ENCODE measurements around the gene SLC50A1.

The SLC50A1 gene

GRCh38 chr1:155120253-155120652 lies 15.4 kb upstream of the SLC50A1 start:
- no peak overlapping the region for H3K9ac ChIP-seq (ENCODE audit: insufficient read length, low read depth)

GRCh38 chr1:155121249-155121648 lies 14.4 kb upstream of the SLC50A1 start:
- Histone ChIP-seq H3K27me3 (ENCODE audit: insufficient read depth, insufficient read length) (peaks cover 59% of the 10 kb centered on the region), H3K9me3 (ENCODE audit: insufficient read depth, low read length) (no peaks in the 10 kb centered on the region), H3K4me1 (ENCODE audit: insufficient read depth, insufficient read length) (peaks cover 17% of the 10 kb centered on the region), H3K4me3 (ENCODE audit: insufficient read length, low read depth) (no peak overlapping the region), H3K36me3 (ENCODE audit: insufficient read depth, insufficient read length, low read length) (no peaks in the 10 kb centered on the region), H3K9ac (ENCODE audit: insufficient read length, low read depth) (no peak overlapping the region)
- no peak for DNase-seq (ENCODE audit: low read depth, low spot score)
- no peak for TF ChIP-seq ZNF274 (IDR thresholded peaks at IDR 0.05; ENCODE audit: low read depth, low read length)
- TF ChIP-seq SUZ12 (IDR thresholded peaks at IDR 0.05; ENCODE audit: extremely low read depth, insufficient read depth, insufficient read length) = no peak
- no peak for TF ChIP-seq YY1 (IDR thresholded peaks at IDR 0.05; ENCODE audit: insufficient read depth, insufficient read length)

More at GRCh38 chr1:155120253-155120652, 15.4 kb upstream of the SLC50A1 start:
- no peak for TF ChIP-seq YY1 (IDR thresholded peaks at IDR 0.05; ENCODE audit: insufficient read depth, insufficient read length)
- no peak for TF ChIP-seq SUZ12 (IDR thresholded peaks at IDR 0.05; ENCODE audit: extremely low read depth, insufficient read depth, insufficient read length)
- no peak for TF ChIP-seq ZNF274 (IDR thresholded peaks at IDR 0.05; ENCODE audit: low read depth, low read length)
- H3K9me3 ChIP-seq (ENCODE audit: insufficient read depth, low read length) = no peaks in the 10 kb centered on the region
- peaks cover 7% of the 10 kb centered on the region for H3K4me1 ChIP-seq (ENCODE audit: insufficient read depth, insufficient read length)
- peaks cover 49% of the 10 kb centered on the region for H3K27me3 ChIP-seq (ENCODE audit: insufficient read depth, insufficient read length)
- no peaks in the 10 kb centered on the region for H3K36me3 ChIP-seq (ENCODE audit: insufficient read depth, insufficient read length, low read length)
- no peak for DNase-seq (ENCODE audit: low read depth, low spot score)
- H3K4me3 ChIP-seq (ENCODE audit: insufficient read length, low read depth) = no peak overlapping the region

GRCh38 chr1:155122308-155122707 lies 13.3 kb upstream of the SLC50A1 start:
- H3K9ac ChIP-seq (ENCODE audit: insufficient read length, low read depth) = no peak overlapping the region
- no peaks in the 10 kb centered on the region for H3K9me3 ChIP-seq (ENCODE audit: insufficient read depth, low read length)
- DNase-seq (ENCODE audit: low read depth, low spot score) = no peak
- TF ChIP-seq SUZ12 (IDR thresholded peaks at IDR 0.05; ENCODE audit: extremely low read depth, insufficient read depth, insufficient read length) = no peak
- TF ChIP-seq ZNF274 (IDR thresholded peaks at IDR 0.05; ENCODE audit: low read depth, low read length) = no peak
- no peak for TF ChIP-seq YY1 (IDR thresholded peaks at IDR 0.05; ENCODE audit: insufficient read depth, insufficient read length)
- H3K4me3 ChIP-seq (ENCODE audit: insufficient read length, low read depth) = no peak overlapping the region
- H3K36me3 ChIP-seq (ENCODE audit: insufficient read depth, insufficient read length, low read length) = no peaks in the 10 kb centered on the region
- peaks cover 22% of the 10 kb centered on the region for H3K4me1 ChIP-seq (ENCODE audit: insufficient read depth, insufficient read length)
- peaks cover 70% of the 10 kb centered on the region for H3K27me3 ChIP-seq (ENCODE audit: insufficient read depth, insufficient read length)

DNA sequence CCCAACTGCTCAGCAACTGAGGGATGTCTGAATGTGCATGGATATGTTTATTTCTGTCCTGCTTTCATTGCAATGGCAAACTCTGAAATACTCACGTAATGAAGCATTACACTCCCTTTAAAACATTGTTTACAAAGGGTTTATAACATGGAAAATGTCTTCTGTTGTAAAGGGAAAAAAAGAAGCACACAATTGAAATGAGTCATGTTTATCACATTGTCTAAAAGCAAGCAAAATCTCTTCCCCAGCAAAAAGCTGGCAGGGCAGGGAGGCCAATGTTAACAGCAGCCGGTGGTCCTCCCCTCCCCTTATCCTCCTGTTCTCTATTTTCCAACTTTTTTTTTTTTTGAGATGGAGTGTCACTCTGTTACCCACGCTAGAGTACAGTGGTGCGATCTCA lies 11.9 kb upstream of the SLC50A1 start:
- peaks cover 31% of the 10 kb centered on the region for H3K4me1 ChIP-seq (ENCODE audit: insufficient read depth, insufficient read length)
- no peaks in the 10 kb centered on the region for H3K9me3 ChIP-seq (ENCODE audit: insufficient read depth, low read length)
- DNase-seq (ENCODE audit: low read depth, low spot score) = no peak
- H3K9ac ChIP-seq (ENCODE audit: insufficient read length, low read depth) = no peak overlapping the region
- no peaks in the 10 kb centered on the region for H3K36me3 ChIP-seq (ENCODE audit: insufficient read depth, insufficient read length, low read length)
- no peak for TF ChIP-seq SUZ12 (IDR thresholded peaks at IDR 0.05; ENCODE audit: extremely low read depth, insufficient read depth, insufficient read length)
- no peak overlapping the region for H3K4me3 ChIP-seq (ENCODE audit: insufficient read length, low read depth)
- peaks cover 83% of the 10 kb centered on the region for H3K27me3 ChIP-seq (ENCODE audit: insufficient read depth, insufficient read length)

DNA sequence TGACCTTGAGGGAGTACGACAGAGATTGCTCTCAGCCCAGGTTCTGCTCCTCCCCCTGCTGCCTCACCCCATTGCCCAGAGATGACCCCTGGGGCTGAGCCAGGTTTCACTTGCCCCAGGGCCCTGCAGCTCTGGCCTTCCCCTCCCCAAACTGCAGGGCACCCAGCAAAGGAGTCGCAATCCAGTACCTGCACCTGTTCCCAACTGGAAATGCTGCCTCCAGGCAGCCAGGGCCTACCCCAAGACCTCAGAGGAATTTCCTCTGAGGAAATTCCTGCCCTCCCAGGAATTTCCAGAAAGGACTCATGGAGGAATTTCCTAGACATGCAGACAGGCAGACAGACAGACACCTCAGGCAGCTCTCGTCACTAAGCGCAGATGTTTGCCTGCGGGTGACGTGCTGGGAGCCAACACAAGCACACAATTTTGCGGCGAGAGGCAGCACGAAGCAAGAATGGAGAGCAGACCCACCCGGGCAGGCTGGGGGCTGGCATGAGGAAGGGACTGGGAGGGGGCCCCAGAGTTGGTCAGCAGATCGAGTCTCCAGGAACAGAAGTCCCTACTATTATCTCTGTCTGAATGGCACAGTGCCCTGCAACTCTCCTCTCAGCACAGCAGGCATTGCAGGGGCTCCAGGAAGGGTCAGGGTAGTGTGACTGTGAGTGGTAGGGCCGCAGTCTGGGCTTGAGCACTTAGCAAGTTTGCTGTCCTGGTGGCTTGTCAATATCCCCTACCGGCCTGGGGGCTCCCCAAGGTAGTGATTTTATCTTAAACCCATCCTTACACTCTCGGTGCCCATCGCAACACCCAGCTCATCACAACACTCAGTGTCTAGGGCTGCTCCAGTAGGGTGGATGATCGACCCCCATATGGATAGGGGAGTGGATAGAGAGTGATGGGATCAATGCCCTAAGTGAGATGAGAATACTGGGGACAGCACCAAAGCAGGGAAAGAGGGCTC lies 10.9 kb upstream of the SLC50A1 start:
- H3K9me3 ChIP-seq (ENCODE audit: insufficient read depth, low read length) = no peaks in the 10 kb centered on the region
- H3K4me3 ChIP-seq (ENCODE audit: insufficient read length, low read depth) = no peak overlapping the region
- peaks cover 91% of the 10 kb centered on the region for H3K27me3 ChIP-seq (ENCODE audit: insufficient read depth, insufficient read length)
- H3K36me3 ChIP-seq (ENCODE audit: insufficient read depth, insufficient read length, low read length) = no peaks in the 10 kb centered on the region
- no peak for DNase-seq (ENCODE audit: low read depth, low spot score)
- H3K9ac ChIP-seq (ENCODE audit: insufficient read length, low read depth) = no peak overlapping the region
- H3K4me1 ChIP-seq (ENCODE audit: insufficient read depth, insufficient read length) = peaks cover 40% of the 10 kb centered on the region
- TF ChIP-seq SUZ12 (IDR thresholded peaks at IDR 0.05; ENCODE audit: extremely low read depth, insufficient read depth, insufficient read length) (no peak), YY1 (IDR thresholded peaks at IDR 0.05; ENCODE audit: insufficient read depth, insufficient read length) (no peak), ZNF274 (IDR thresholded peaks at IDR 0.05; ENCODE audit: low read depth, low read length) (no peak)

GRCh38 chr1:155125511-155125945 lies 10.1 kb upstream of the SLC50A1 start:
- DNase-seq (ENCODE audit: low read depth, low spot score) = no peak
- H3K4me3 ChIP-seq (ENCODE audit: insufficient read length, low read depth) = peak overlapping the region; percentile 73
- H3K36me3 ChIP-seq (ENCODE audit: insufficient read depth, insufficient read length, low read length) = no peaks in the 10 kb centered on the region
- H3K4me1 ChIP-seq (ENCODE audit: insufficient read depth, insufficient read length) = peaks cover 43% of the 10 kb centered on the region
- no peak for TF ChIP-seq SUZ12 (IDR thresholded peaks at IDR 0.05; ENCODE audit: extremely low read depth, insufficient read depth, insufficient read length)
- no peak for TF ChIP-seq YY1 (IDR thresholded peaks at IDR 0.05; ENCODE audit: insufficient read depth, insufficient read length)
- TF ChIP-seq ZNF274 (IDR thresholded peaks at IDR 0.05; ENCODE audit: low read depth, low read length) = no peak
- H3K9ac ChIP-seq (ENCODE audit: insufficient read length, low read depth) = no peak overlapping the region
- no peaks in the 10 kb centered on the region for H3K9me3 ChIP-seq (ENCODE audit: insufficient read depth, low read length)
- peaks cover 85% of the 10 kb centered on the region for H3K27me3 ChIP-seq (ENCODE audit: insufficient read depth, insufficient read length)

DNA sequence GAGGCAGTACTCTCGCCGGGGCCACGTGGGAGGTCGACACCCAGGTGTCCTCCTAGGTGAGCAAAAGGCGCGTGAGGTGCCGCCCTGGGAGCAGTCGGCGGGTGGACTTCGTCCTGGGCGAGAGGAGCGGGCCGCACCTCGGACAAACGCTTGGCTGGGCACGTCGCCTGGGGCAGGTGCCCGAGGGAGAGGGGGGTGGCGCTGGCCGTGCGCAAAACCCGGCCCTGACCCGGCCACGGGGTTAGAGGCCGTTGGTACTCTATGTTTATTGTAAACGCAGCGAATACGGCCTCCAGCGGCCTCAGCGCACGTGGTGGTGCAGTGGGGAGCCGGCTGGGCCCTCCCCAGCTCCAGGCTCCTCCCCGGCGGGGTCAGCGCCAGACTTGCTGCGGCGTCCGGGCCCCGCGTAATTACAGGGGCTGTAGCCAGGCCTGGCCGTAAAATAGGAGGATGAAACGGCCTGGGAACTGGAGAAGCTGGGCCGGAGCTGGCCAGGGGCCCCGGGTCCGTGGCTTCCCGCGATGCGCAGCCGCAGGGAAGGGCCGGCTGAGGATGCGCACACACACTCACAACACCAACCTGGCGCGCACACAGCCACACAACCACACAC lies 9.6 kb upstream of the SLC50A1 start:
- H3K36me3 ChIP-seq (ENCODE audit: insufficient read depth, insufficient read length, low read length) = peaks cover 2% of the 10 kb centered on the region
- peaks cover 85% of the 10 kb centered on the region for H3K27me3 ChIP-seq (ENCODE audit: insufficient read depth, insufficient read length)
- DNase-seq (ENCODE audit: low read depth, low spot score) = no peak
- no peaks in the 10 kb centered on the region for H3K9me3 ChIP-seq (ENCODE audit: insufficient read depth, low read length)
- H3K4me1 ChIP-seq (ENCODE audit: insufficient read depth, insufficient read length) = peaks cover 45% of the 10 kb centered on the region
- peak overlapping the region; percentile 73 for H3K4me3 ChIP-seq (ENCODE audit: insufficient read length, low read depth)
- H3K9ac ChIP-seq (ENCODE audit: insufficient read length, low read depth) = peak overlapping the region; percentile 69
- no peak for TF ChIP-seq SUZ12 (IDR thresholded peaks at IDR 0.05; ENCODE audit: extremely low read depth, insufficient read depth, insufficient read length)
- no peak for TF ChIP-seq ZNF274 (IDR thresholded peaks at IDR 0.05; ENCODE audit: low read depth, low read length)
- TF ChIP-seq YY1 (IDR thresholded peaks at IDR 0.05; ENCODE audit: insufficient read depth, insufficient read length) = no peak
